Lower lobe of right lung (tissue), 2 donors: Measurements from ENCODE around the gene TMEM247. TPM values are rescaled to one million over a fixed set of nuclear protein-coding genes. Genes with fewer than 3 reads are reported as not detected.

ENCODE experiments used
- ATAC-seq, 2 donors: fragments of 200-7000 bp; cut with Tn5 transposase; one replicate each; pipeline ENCODE4 v1.9.1; 2020 to 2022; ENCODE audit warnings: mild to moderate bottlenecking in 2 of 2, moderate library complexity in 2 of 2
- DNase-seq: peaks from one replicate; pipeline ENCODE4 v3.0.0-alpha.2; 2020
- H3K27ac ChIP-seq: fragments of 200-600 bp; one replicate; pipeline ENCODE4 v1.8.0; 2022
- H3K27me3 ChIP-seq: fragments of 200-600 bp; one replicate; pipeline ENCODE4 v1.8.0; 2022; ENCODE audit warnings: low read depth
- H3K36me3 ChIP-seq: fragments of 200-600 bp; one replicate; pipeline ENCODE4 v1.8.0; 2022; ENCODE audit warnings: mild to moderate bottlenecking
- H3K4me1 ChIP-seq: fragments of 200-600 bp; one replicate; pipeline ENCODE4 v1.8.0; 2022
- H3K4me3 ChIP-seq: fragments of 200-600 bp; one replicate; pipeline ENCODE4 v1.8.0; 2022; ENCODE audit warnings: mild to moderate bottlenecking
- H3K9me3 ChIP-seq: fragments of 200-600 bp; one replicate; pipeline ENCODE4 v1.8.0; 2022
- intact Hi-C: fragments of 100-400 bp; cut with DNase I; formaldehyde crosslinking; loops from one replicate; pipeline ENCODE4 v1.11.0; 2022
- total RNA-seq: library from RNA; stranded (reverse); fragmentation: NEBNext Ultra II Directional; extraction: Animal tissue kit (Norgen Biotek cat#: 25700); gene quantifications from one replicate; pipeline ENCODE4 v1.2.1, GENCODE V29; 2021
- TF ChIP-seq, protein P1 (sequence below): fragments of 200-600 bp; IDR thresholded peaks from one replicate; pipeline ENCODE4 v1.8.0; 2022; ENCODE audit warnings: antibody characterized with exemption, mild to moderate bottlenecking
- donor health status: DM: no; HTN: yes; CAD: no; lungs with severe emphysema.

The TMEM247 gene
- total RNA-seq, 1 donor from 2014 or later: not detected

- no peaks in the 10 kb centered on the region for H3K9me3 ChIP-seq
- TF ChIP-seq, protein P1, sequence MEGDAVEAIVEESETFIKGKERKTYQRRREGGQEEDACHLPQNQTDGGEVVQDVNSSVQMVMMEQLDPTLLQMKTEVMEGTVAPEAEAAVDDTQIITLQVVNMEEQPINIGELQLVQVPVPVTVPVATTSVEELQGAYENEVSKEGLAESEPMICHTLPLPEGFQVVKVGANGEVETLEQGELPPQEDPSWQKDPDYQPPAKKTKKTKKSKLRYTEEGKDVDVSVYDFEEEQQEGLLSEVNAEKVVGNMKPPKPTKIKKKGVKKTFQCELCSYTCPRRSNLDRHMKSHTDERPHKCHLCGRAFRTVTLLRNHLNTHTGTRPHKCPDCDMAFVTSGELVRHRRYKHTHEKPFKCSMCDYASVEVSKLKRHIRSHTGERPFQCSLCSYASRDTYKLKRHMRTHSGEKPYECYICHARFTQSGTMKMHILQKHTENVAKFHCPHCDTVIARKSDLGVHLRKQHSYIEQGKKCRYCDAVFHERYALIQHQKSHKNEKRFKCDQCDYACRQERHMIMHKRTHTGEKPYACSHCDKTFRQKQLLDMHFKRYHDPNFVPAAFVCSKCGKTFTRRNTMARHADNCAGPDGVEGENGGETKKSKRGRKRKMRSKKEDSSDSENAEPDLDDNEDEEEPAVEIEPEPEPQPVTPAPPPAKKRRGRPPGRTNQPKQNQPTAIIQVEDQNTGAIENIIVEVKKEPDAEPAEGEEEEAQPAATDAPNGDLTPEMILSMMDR: no peak
- H3K27me3 ChIP-seq: no peaks in the 10 kb centered on the region
- no peaks in the 10 kb centered on the region for H3K4me1 ChIP-seq
- no peak overlapping the region for H3K27ac ChIP-seq
- no peak overlapping the region for H3K4me3 ChIP-seq
- DNase-seq (no peak), ATAC-seq (no peak)
- intact Hi-C loops: no loop called here
- H3K36me3 ChIP-seq: no peaks in the 10 kb centered on the region
Measured at GRCh38 chr2:46505472-46505783, 26.1 kb downstream of the TMEM247 start.

DNA sequence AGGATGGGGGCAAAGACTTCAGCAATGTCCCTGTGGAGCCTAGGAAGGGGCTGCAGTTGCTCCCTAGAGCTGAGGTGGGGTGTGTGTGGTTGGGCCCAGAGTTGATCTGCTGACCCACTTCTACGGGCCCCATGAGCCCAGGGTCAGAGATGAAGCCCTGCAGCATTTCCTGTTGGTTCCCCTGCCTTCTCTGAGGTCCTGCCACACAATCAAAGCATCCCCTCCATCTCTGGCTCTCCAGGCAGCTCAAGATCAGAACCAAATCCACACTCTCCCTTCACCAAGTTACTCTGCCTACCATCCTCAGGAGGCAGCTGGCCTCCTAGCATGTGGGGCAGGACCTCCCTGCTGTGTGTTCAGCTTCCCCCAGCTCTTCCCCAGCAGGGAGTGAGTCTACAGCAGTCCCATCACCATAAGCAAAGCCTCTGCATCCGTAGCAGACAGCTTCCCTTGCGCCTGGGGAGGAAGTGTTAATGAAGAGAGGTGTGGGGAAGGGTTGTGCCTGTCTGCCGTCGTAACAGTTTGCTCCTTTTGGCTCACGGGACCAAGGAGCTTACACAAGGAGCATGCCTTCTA is 26.9 kb downstream of the TMEM247 start:
- Histone ChIP-seq H3K4me3 (no peak overlapping the region), H3K4me1 (no peaks in the 10 kb centered on the region), H3K27ac (no peak overlapping the region), H3K36me3 (no peaks in the 10 kb centered on the region), H3K9me3 (no peaks in the 10 kb centered on the region), H3K27me3 (no peaks in the 10 kb centered on the region)
- no peak for DNase-seq
- TF ChIP-seq, protein P1: no peak
- no peak for ATAC-seq
- intact Hi-C loops: no loop called here

DNA sequence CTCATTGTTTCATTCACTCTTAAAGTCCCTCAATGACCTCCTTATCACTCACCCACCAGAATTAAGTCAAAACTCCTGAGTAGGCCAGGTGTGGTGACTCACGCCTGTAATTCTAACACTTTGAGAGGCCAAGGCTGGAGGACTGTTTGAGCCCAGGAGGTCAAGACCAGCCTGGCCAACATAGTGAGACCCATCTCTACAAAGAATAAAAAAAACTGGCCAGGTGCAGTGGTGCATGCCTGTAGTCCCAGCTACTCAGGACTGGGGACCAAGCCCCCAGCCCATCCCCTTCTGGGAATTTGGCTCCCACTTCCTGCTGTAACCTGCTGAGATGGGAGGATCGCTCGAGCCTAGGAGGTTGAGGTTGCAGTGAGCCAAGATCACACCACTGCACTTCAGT is 28.9 kb downstream of the TMEM247 start:
- Histone ChIP-seq H3K36me3 (no peaks in the 10 kb centered on the region), H3K9me3 (no peaks in the 10 kb centered on the region), H3K4me3 (no peak overlapping the region), H3K27me3 (no peaks in the 10 kb centered on the region), H3K4me1 (no peaks in the 10 kb centered on the region), H3K27ac (no peak overlapping the region)
- DNase-seq (no peak), ATAC-seq (no peak)
- intact Hi-C loops: no loop called here
- TF ChIP-seq, protein P1: no peak

GRCh38 chr2:46508759-46509158 is 29.4 kb downstream of the TMEM247 start:
- Histone ChIP-seq H3K9me3 (no peaks in the 10 kb centered on the region), H3K4me3 (no peak overlapping the region), H3K27ac (no peak overlapping the region), H3K27me3 (no peaks in the 10 kb centered on the region), H3K36me3 (no peaks in the 10 kb centered on the region), H3K4me1 (no peaks in the 10 kb centered on the region)
- TF ChIP-seq, protein P1: no peak
- intact Hi-C loops: no loop called here
- no peak for DNase-seq
- ATAC-seq: no peak

DNA sequence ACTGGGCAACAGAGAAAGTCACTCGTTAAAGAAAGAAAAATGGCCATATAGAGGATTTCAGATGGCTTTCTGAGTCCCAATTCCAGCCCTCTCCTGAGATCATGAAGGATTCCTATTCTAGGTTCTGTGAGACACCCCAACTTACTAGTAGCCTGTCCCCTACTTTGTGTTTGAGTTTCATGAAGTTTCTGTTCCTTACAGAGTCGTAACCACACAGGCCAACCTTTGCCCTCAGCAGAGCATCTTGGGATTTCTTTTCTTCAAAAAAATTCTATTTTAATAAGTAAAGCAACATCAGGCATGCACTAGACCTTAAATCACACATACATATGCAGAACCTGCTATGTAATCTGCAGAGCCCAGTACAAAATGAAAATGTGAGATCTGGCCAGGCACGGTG is 30.4 kb downstream of the TMEM247 start:
- Histone ChIP-seq H3K27me3 (no peaks in the 10 kb centered on the region), H3K9me3 (no peaks in the 10 kb centered on the region), H3K4me3 (no peak overlapping the region), H3K4me1 (no peaks in the 10 kb centered on the region), H3K27ac (no peak overlapping the region), H3K36me3 (no peaks in the 10 kb centered on the region)
- DNase-seq (no peak), ATAC-seq (no peak)
- intact Hi-C loops: no loop called here
- TF ChIP-seq, protein P1: no peak
